Neural cell (in vitro differentiated cells): ENCODE results near the gene SOBP.

Experiments
- MXI1 ChIP-seq: fragments of 450-650 bp; conservative IDR thresholded peaks from 2 replicates; pipeline ENCODE4 v1.6.1; 2014; ENCODE audit warnings: antibody characterized with exemption, mild to moderate bottlenecking; ENCODE audit not compliant: poor library complexity, severe bottlenecking
- POLR2AphosphoS5 ChIP-seq: IDR thresholded peaks from 2 replicates; pipeline ENCODE4 v1.6.1; 2012
- TF ChIP-seq, protein P1 (sequence below): fragments of 450-650 bp; IDR thresholded peaks from 2 replicates; pipeline ENCODE4 v1.5.1; 2014; ENCODE audit warnings: antibody characterized with exemption, mild to moderate bottlenecking, moderate library complexity; ENCODE audit not compliant: poor library complexity, severe bottlenecking

GRCh38 chr6:107539409-107539808, 49.5 kb downstream of the SOBP start:
- TF ChIP-seq, protein P1, sequence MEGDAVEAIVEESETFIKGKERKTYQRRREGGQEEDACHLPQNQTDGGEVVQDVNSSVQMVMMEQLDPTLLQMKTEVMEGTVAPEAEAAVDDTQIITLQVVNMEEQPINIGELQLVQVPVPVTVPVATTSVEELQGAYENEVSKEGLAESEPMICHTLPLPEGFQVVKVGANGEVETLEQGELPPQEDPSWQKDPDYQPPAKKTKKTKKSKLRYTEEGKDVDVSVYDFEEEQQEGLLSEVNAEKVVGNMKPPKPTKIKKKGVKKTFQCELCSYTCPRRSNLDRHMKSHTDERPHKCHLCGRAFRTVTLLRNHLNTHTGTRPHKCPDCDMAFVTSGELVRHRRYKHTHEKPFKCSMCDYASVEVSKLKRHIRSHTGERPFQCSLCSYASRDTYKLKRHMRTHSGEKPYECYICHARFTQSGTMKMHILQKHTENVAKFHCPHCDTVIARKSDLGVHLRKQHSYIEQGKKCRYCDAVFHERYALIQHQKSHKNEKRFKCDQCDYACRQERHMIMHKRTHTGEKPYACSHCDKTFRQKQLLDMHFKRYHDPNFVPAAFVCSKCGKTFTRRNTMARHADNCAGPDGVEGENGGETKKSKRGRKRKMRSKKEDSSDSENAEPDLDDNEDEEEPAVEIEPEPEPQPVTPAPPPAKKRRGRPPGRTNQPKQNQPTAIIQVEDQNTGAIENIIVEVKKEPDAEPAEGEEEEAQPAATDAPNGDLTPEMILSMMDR: no peak
- no peak for TF ChIP-seq MXI1
- TF ChIP-seq POLR2AphosphoS5: no peak
